ENCODE data around the gene ATRNL1. TPM values are rescaled to one million over a fixed set of nuclear protein-coding genes. Genes with fewer than 3 reads are reported as not detected.

ATRNL1 gene
- total and polyA plus RNA-seq, 5 donors, result 0.75 to 2.2 (median 2.0) TPM

GRCh38 chr10:115844591-115844990, 751.4 kb downstream of the ATRNL1 start:
- WGBS, result 25% methylated on average over 3 of the region's 3 CpGs
- no peaks in the 10 kb centered on the region for H3K9me3 ChIP-seq (ENCODE audit: control insufficient read depth, low read length)
- H3K4me1 ChIP-seq (ENCODE audit: control insufficient read depth, insufficient read depth, low read length), result peaks cover 1% of the 10 kb centered on the region
- H3K27ac ChIP-seq (ENCODE audit: low read length), result no peak overlapping the region
- H3K4me3 ChIP-seq (ENCODE audit: low read length), result no peak overlapping the region
- ATAC-seq, result peak; percentile 92 to 97
- intact Hi-C loops (cut with DNase I), result no loop called here
- no peaks in the 10 kb centered on the region for H3K27me3 ChIP-seq (ENCODE audit: control insufficient read depth, insufficient read depth)
- DNase-seq, result peak in 1 of 3 donors; percentile 70

GRCh38 chr10:115845921-115846320, 752.8 kb downstream of the ATRNL1 start:
- Histone ChIP-seq H3K9me3 (ENCODE audit: control insufficient read depth, low read length) (no peaks in the 10 kb centered on the region), H3K27ac (ENCODE audit: low read length) (no peak overlapping the region), H3K4me1 (ENCODE audit: control insufficient read depth, insufficient read depth, low read length) (no peaks in the 10 kb centered on the region), H3K4me3 (ENCODE audit: low read length) (no peak overlapping the region), H3K27me3 (ENCODE audit: control insufficient read depth, insufficient read depth) (no peaks in the 10 kb centered on the region)
- 95% methylated on average over 1 of the region's 1 CpG for WGBS
- intact Hi-C loops (cut with DNase I), result no loop called here
- DNase-seq (no peak), ATAC-seq (no peak)

- Histone ChIP-seq H3K27me3 (ENCODE audit: control insufficient read depth, insufficient read depth) (no peaks in the 10 kb centered on the region), H3K4me3 (ENCODE audit: low read length) (no peak overlapping the region), H3K9me3 (ENCODE audit: control insufficient read depth, low read length) (no peaks in the 10 kb centered on the region), H3K4me1 (ENCODE audit: control insufficient read depth, insufficient read depth, low read length) (no peaks in the 10 kb centered on the region), H3K27ac (ENCODE audit: low read length) (no peak overlapping the region)
- 89% methylated on average over 1 of the region's 1 CpG for whole genome bisulfite sequencing
- no peak for ATAC-seq
- no peak for DNase-seq
- intact Hi-C loops (cut with DNase I), result no loop called here
These were observed 753.4 kb downstream of the ATRNL1 start for GRCh38 chr10:115846528-115846927.

GRCh38 chr10:115849197-115849596, 756.0 kb downstream of the ATRNL1 start:
- no peak for ATAC-seq
- no peak for DNase-seq
- Histone ChIP-seq H3K27me3 (ENCODE audit: control insufficient read depth, insufficient read depth) (no peaks in the 10 kb centered on the region), H3K9me3 (ENCODE audit: control insufficient read depth, low read length) (no peaks in the 10 kb centered on the region), H3K27ac (ENCODE audit: low read length) (no peak overlapping the region), H3K4me3 (ENCODE audit: low read length) (no peak overlapping the region), H3K4me1 (ENCODE audit: control insufficient read depth, insufficient read depth, low read length) (no peaks in the 10 kb centered on the region)
- intact Hi-C loops (cut with DNase I), result no loop called here
- 18% methylated on average over 2 of the region's 2 CpGs for WGBS

- H3K4me1 ChIP-seq (ENCODE audit: control insufficient read depth, insufficient read depth, low read length), result no peaks in the 10 kb centered on the region
- ATAC-seq, result no peak
- no peaks in the 10 kb centered on the region for H3K9me3 ChIP-seq (ENCODE audit: control insufficient read depth, low read length)
- H3K4me3 ChIP-seq (ENCODE audit: low read length), result no peak overlapping the region
- H3K27ac ChIP-seq (ENCODE audit: low read length), result no peak overlapping the region
- intact Hi-C loops (cut with DNase I), result no loop called here
- 98% methylated on average over 1 of the region's 1 CpG for WGBS
- no peaks in the 10 kb centered on the region for H3K27me3 ChIP-seq (ENCODE audit: control insufficient read depth, insufficient read depth)
- DNase-seq, result no peak
These were observed 757.5 kb downstream of the ATRNL1 start for GRCh38 chr10:115850666-115851065.

GRCh38 chr10:115851695-115852094, 758.5 kb downstream of the ATRNL1 start:
- H3K27me3 ChIP-seq (ENCODE audit: control insufficient read depth, insufficient read depth), result no peaks in the 10 kb centered on the region
- intact Hi-C loops (cut with DNase I), result no loop called here
- H3K4me1 ChIP-seq (ENCODE audit: control insufficient read depth, insufficient read depth, low read length), result no peaks in the 10 kb centered on the region
- no peak overlapping the region for H3K4me3 ChIP-seq (ENCODE audit: low read length)
- 89% methylated on average over 5 of the region's 5 CpGs for WGBS
- no peak overlapping the region for H3K27ac ChIP-seq (ENCODE audit: low read length)
- no peaks in the 10 kb centered on the region for H3K9me3 ChIP-seq (ENCODE audit: control insufficient read depth, low read length)
- DNase-seq (no peak), ATAC-seq (no peak)

- Histone ChIP-seq H3K27ac (ENCODE audit: low read length) (no peak overlapping the region), H3K27me3 (ENCODE audit: control insufficient read depth, insufficient read depth) (no peaks in the 10 kb centered on the region), H3K4me1 (ENCODE audit: control insufficient read depth, insufficient read depth, low read length) (no peaks in the 10 kb centered on the region), H3K9me3 (ENCODE audit: control insufficient read depth, low read length) (no peaks in the 10 kb centered on the region), H3K4me3 (ENCODE audit: low read length) (no peak overlapping the region)
- 79% methylated on average over 6 of the region's 6 CpGs for WGBS
- no peak for DNase-seq
- intact Hi-C loops (cut with DNase I), result no loop called here
- no peak for ATAC-seq
These were observed 761.7 kb downstream of the ATRNL1 start for GRCh38 chr10:115854740-115855435.

- H3K27me3 ChIP-seq (ENCODE audit: control insufficient read depth, insufficient read depth), result no peaks in the 10 kb centered on the region
- no peaks in the 10 kb centered on the region for H3K4me1 ChIP-seq (ENCODE audit: control insufficient read depth, insufficient read depth, low read length)
- intact Hi-C loops (cut with DNase I), result no loop called here
- WGBS, result 89% methylated on average over 6 of the region's 6 CpGs
- DNase-seq (no peak), ATAC-seq (no peak)
- H3K4me3 ChIP-seq (ENCODE audit: low read length), result no peak overlapping the region
- no peaks in the 10 kb centered on the region for H3K9me3 ChIP-seq (ENCODE audit: control insufficient read depth, low read length)
- no peak overlapping the region for H3K27ac ChIP-seq (ENCODE audit: low read length)
These were observed 763.4 kb downstream of the ATRNL1 start for GRCh38 chr10:115856580-115856979.

GRCh38 chr10:115857856-115858255, 764.7 kb downstream of the ATRNL1 start:
- Histone ChIP-seq H3K27ac (ENCODE audit: low read length) (no peak overlapping the region), H3K4me3 (ENCODE audit: low read length) (no peak overlapping the region), H3K27me3 (ENCODE audit: control insufficient read depth, insufficient read depth) (no peaks in the 10 kb centered on the region), H3K4me1 (ENCODE audit: control insufficient read depth, insufficient read depth, low read length) (no peaks in the 10 kb centered on the region), H3K9me3 (ENCODE audit: control insufficient read depth, low read length) (no peaks in the 10 kb centered on the region)
- WGBS, result 83% methylated on average over 3 of the region's 3 CpGs
- ATAC-seq (no peak), DNase-seq (no peak)
- intact Hi-C loops (cut with DNase I), result no loop called here

- intact Hi-C loops (cut with DNase I), result no loop called here
- Histone ChIP-seq H3K4me1 (ENCODE audit: control insufficient read depth, insufficient read depth, low read length) (no peaks in the 10 kb centered on the region), H3K4me3 (ENCODE audit: low read length) (no peak overlapping the region), H3K27ac (ENCODE audit: low read length) (no peak overlapping the region), H3K9me3 (ENCODE audit: control insufficient read depth, low read length) (no peaks in the 10 kb centered on the region), H3K27me3 (ENCODE audit: control insufficient read depth, insufficient read depth) (no peaks in the 10 kb centered on the region)
- WGBS, result 50% methylated on average over 1 of the region's 1 CpG
- ATAC-seq (no peak), DNase-seq (no peak)
These were observed 767.3 kb downstream of the ATRNL1 start for GRCh38 chr10:115860182-115861107.

- Histone ChIP-seq H3K9me3 (ENCODE audit: control insufficient read depth, low read length) (no peaks in the 10 kb centered on the region), H3K4me3 (ENCODE audit: low read length) (no peak overlapping the region), H3K4me1 (ENCODE audit: control insufficient read depth, insufficient read depth, low read length) (no peaks in the 10 kb centered on the region), H3K27ac (ENCODE audit: low read length) (no peak overlapping the region), H3K27me3 (ENCODE audit: control insufficient read depth, insufficient read depth) (no peaks in the 10 kb centered on the region)
- ATAC-seq (no peak), DNase-seq (no peak)
- 85% methylated on average over 2 of the region's 2 CpGs for WGBS
- intact Hi-C loops (cut with DNase I), result no loop called here
These were observed 768.3 kb downstream of the ATRNL1 start for GRCh38 chr10:115861455-115861854.

All from right cardiac atrium (tissue), 5 donors.